ENCODE data around the gene RSRC1.
"Not testable (repeated sequence)": the region's sequence is repeated elsewhere in the genome, so short reads cannot be mapped to it uniquely, and the experiment has no call there.

The RSRC1 gene

DNA sequence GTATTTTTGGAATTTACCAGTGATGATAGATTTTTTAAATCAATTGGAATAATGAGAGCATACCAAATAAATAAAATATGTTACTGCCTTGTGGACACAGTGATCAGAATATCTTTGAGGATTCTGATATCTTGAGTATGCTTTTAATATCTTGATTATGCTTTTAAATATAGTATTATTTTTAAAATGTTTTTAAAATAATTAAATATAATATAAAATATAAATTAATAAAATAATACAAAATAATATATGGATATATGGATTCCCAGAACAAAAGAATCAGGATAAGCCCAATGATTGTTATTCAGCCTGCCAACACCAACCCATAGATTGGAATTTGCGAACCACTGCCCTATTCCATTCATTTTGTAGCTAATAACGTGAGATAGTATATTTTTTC lies 369.2 kb downstream of the RSRC1 start:
- no peak for DNase-seq

DNA sequence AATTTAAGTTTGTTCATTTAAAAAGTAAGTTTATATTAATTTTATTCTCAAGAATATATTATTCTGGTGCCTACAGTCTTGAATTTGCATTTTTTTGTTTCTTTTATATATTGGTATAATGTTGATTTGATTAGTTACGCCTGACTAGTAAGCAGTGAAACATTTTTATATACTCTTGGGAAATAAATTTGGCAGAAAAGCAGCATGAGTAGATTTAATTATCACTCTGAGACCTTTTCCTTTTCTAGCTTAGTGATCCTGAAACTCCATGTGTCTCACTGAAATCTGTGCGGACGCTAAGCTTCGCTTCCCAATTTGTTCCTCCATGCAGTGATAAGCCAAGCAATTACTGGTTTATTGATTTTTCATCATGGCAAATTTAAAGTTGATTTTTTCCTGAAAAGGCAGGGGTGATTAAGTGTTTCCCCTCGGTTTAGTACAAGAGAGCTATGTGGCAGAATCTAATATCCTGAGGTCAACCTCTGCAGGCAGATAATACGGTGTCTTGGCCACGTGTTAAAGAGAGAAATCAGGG lies 373.9 kb downstream of the RSRC1 start:
- no peak for DNase-seq

DNA sequence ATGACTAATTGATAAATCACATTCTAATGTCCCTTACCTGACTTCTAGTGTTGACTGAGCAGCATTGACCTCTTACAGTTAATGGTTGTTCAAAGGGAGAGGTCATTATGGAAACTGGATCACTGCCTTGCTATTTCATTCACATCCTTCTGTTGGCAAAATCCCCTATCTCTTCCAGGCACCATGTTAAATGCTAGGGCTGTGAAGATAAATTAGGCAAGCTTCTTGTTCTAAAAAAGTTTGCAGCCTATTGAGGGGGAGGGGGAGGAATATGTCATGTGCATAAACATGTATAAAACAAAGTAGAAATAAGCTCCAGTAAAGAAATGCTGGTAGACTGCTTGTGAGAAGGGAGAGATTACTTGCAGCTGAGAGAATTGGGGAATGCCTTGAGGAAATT lies 376.3 kb downstream of the RSRC1 start:
- no peak for DNase-seq

DNA sequence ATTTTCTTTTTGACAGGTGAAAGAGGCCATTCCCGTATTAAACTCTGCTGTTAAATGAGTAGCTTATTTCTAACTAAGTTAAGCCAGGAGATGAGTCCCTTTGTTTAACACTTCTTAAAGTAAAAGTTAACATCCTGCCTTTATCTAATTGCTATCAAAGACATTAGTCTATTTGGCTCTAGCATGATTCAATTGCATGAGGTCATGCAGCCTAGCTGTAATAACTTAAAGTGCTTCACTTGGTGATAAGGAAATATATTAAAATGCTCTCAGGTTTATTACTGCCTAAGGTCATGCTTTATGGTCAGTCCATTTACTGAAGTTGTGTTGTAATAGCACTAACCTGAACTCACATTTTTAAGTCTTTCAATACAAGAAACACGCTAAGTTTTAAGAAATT lies 378.8 kb downstream of the RSRC1 start:
- no peak for DNase-seq

DNA sequence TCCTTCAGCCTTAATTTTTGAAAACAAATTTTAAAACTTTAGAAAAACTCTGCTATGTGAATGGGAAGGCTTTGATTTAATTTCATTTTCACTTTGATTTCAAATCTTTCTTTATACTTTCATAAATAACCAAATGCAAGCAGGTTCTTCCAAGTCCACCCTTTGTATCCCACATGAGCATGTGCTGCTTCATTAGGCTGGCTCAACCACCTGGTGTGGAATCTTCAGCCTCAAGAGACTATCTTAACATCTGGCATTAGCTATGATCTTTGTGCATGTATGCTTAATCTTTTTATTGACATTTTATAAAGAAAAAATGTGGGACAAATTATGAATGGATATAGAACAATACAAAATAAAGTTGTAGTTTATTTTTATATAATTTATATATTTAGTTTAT lies 379.3 kb downstream of the RSRC1 start:
- no peak for DNase-seq

DNA sequence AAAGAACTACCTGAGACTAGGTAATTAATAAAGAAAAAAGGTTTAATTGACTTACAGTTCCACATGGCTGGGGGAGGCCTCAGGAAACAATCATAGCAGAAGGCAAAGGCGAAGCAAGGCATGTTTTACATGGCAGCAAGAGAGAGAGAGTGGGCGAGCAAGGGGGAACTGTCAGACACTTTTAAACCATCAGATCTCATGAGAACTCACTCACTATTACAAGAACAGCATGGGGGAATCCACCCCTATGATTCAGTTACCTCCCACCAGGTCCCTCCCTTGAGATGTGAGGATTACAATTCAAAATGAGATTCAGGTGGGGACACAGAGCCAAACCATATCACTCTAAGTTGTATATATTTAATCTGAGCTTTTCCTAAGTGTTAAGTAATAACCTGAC lies 382.1 kb downstream of the RSRC1 start:
- DNase-seq = no peak

DNA sequence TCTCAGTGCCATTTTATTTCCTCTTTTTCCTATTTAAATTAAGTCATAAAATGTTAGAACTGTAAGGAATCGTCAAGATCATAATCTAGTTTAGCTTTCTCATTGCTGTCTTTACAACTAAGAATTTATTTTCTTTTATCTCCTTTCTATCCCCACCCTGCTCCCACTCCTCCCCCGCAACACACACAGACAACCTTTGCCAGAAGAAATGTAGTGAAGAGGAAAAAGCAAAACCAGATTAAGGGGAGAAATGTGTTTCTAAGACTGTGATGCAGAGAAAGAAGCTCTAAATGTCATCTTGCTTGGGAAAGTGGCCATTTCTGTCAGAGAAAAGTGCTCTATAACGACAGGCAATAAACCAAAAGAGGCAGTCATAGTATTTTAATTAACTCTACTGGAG lies 382.8 kb downstream of the RSRC1 start:
- no peak for DNase-seq

DNA sequence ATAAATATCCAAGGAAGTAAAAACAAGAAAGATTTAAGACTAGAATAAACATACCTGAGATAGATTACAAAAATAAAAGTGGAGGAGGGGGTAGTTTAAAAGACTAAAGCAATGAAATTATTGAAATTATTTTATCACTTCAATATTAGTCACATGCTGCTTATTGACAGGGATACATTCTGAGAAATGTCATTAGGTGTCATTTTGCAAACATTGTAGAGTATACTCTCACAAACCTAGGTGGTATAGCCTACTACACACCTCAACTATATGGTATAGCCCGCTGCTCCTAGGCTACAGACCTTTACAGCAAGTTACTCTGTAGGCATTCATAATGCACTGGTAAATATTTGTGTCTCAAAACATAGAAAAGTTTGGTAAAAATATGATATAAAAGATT lies 384.0 kb downstream of the RSRC1 start:
- no peak for DNase-seq

DNA sequence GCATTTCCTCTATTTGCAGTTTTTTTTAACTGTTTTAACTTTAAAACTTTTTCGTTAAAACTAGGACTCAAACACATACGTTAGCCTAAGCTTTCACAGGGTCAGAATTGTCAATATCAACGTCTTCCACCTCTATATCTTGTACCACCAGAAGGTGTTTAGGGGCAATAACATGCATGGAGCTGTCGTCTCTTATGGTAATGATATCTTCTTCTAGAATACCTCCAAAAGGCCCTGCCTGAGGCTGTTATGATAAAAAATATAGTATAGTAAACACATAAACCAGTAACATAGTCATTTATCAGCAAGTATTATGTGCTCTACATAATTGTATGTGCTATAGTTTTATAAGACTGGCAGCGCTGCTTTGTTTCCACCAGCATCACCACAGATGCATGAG lies 384.8 kb downstream of the RSRC1 start:
- DNase-seq = no peak

DNA sequence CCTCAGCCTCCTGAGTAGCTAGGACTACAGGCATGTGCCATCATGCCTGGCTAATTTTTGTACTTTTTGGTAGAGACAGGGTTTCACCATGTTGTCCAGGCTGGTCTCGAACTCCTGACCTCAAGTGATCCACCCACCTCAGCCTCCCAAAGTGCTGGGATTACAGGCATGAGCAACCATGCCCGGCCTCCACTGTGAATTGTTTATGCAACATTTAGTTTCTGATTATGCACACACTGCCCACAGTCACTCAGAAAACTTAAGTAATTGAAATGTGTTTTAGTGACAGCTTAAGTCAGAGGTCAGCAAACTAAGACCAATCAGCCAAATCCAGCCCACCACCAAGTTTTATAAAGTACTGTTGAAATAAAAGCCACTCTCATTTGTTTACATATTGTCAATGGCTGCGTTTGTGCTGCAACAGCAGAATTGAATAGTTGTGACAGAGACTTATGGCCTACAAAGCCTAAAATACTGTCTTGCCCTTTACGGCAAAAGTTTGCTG lies 385.6 kb downstream of the RSRC1 start:
- not testable (repeated sequence) for DNase-seq

DNA sequence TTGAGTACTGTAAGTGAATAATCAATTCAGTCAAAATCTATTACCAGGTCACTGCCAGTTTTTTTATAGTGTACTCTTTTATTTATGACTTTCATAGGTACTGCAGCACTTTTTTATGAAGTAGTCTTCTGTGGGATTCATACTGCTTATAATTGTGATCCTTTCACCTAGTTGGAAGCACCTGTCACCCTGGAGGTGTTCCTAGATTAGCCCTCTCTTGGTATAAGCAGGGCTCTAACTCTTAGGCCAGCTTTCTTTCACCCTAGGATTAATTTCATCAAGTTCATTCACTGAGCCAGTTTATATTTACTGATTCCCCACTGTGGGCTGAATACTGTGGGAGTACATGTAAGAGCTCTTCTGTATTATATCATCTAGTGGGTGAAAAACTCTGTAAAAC lies 395.2 kb downstream of the RSRC1 start:
- DNase-seq = no peak

DNA sequence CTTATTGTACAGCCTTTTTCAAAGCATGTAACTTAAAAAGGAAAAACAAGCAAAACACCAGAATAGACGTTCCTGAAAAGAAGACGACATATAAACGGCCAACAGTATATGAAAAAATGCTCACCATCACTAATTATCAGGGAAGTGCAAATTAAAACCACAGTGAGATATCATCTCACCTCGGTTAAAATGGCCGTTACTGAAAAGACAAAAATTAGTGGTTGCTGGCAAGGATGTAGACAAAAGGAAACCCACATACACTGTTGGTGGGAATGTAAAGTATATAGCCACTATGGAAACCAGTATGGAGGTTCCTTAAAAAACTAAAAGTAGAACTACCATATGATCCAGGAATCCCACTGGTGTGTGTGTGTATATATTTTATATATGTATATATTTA lies 396.6 kb downstream of the RSRC1 start:
- DNase-seq = no peak

DNA sequence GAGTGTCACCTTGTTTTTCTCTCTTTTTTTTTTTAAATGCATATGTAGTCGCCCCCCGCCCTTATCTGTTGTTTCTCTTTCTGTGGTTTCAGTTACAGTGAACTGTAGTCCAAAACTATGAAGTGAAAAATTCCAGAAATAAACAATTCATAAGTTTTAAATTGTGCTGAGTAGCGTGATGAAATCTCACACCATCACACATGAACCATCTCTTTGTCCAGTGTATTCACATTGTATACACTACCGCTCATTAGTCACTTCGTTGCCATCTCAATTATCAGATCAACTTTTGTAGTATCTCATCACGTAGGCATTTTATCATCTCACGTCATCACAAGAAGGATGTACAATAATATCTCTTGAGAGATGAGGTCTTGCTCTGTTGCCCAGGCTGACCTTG lies 398.6 kb downstream of the RSRC1 start:
- DNase-seq = no peak

DNA sequence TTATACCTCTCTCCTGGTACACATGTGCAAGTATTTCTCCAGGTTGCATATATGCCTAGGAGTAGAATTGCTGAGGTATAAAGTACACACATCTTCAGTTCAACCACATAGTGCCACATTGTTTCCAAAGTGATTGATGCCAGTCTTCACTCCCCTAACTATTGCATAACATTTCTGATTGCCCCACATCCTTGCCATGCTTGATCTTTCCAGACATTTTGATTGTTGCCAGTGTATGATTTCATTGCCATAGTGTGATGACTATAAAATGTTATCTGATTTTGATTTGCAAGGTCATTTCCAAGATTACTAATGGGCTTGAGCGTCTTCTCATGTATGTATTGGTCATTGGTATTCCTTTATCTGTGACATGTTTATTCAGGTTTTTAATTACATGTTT lies 400.0 kb downstream of the RSRC1 start:
- DNase-seq = no peak

DNA sequence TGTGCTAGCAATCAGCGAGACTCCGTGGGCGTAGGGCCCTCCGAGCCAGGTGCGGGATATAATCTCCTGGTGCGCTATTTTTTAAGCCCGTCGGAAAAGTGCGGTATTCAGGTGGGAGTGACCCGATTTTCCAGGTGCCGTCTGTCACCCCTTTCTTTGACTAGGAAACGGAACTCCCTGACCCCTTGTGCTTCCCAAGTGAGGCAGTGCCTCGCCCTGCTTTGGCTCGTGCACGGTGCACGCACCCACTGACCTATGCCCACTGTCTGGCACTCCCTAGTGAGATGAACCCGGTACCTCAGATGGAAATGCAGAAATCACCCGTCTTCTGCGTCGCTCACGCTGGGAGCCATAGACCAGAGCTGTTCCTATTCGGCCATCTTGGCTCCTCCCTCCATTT lies 406.8 kb downstream of the RSRC1 start:
- DNase-seq = not testable (repeated sequence)

DNA sequence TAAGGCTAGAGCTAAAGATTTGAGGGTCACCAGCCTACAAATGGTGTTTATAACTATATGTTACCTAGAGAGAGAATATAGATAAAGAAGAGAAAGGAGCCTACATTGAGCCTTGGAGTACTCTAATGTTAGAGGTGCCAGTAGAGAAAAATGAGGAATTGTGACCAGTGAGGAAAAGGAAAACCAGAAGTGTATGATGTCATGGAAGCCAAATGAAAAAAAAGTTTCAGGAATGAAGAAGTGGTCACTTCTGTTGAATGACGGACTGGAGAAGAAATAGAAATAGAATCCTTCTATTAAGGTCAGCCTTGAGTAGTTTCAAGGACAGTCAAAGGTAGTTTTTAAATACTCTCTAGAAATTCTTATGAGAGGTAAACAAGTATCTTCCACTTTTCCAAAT lies 409.9 kb downstream of the RSRC1 start:
- DNase-seq = no peak

DNA sequence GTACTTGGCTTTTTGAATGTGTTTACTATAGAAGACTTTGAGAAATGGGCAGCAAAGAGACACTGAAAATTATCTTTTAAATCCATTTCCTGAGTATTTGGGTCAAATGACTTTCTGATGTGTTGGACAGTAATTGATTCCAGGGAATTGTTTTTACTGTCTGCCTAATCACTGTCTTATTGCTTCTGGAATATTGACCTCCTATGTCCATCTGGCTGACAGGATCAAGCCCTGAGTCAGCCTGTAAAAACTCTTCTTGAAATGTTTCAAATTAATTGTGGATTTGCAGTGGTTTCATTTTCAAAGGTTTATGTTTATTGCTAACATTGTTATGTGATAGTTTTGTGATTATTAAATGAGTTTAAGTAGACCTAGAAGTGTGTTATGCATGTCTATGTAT lies 410.5 kb downstream of the RSRC1 start:
- DNase-seq = no peak

DNA sequence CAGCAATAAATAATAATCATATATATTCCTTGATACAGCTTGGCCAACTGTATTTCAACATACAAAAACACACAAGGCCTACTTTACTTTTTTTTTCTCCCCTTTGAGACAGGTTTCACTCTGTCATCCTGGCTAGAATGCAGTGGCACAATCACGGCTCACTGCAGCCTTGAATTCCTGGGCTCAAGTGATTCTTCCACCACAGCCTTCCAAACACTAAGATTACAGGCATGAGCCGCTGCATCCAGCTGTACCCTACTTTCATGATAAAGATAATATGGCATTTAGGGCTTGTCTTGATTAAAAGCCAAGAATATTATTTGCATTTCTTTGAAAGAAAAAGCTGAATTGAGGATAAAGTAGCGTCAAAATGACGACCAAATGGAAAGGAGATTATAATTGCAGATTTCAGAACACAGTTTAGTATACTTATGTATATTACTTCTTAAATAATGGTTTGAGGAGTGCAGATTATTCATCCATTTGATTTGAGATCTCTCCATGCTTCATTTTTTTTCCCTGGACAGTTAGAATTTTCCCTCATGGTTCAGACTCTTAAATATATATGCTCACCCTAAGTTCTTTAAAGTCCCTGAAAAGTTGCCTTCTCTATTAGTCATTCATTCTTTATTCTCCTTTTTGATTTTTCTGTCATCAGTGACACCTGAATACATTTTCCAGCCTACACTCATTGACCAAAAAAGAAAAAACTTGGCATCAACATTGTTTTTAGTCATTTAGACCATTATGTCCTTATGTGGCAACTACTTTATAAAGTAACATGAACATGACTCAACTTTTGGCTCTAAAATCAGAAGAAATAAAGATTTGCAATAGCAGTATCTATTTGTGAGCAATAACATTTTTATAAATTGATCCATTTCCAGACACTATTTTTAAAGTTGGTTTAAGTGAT lies 412.6 kb downstream of the RSRC1 start:
- DNase-seq = no peak

DNA sequence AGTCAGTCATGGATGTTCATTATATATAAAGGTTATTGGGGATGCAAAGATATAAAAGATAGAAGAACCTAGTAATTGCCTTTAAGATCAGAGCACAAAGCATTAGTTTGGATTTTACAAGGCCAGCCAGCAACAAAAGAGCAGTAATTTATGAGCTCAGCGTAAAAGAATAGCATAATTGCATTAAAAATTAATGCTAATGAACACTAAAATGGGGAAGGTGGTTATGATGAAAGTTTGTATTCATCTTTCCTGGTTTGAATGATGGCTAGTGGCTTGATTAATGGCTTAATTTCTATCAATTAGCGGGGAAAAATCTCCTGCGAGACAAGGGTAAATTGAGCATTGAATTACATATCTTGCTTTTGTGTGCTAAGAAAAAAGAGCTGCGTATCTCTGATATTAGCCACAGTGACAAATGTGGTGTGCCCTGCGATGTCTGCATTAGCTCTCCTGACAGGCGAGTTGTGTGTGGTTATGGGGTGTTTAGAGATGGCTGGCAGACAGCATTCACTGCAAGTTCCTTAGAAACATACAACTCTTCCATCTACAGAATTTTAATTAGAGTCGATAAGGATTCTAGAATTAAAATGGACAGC lies 418.3 kb downstream of the RSRC1 start:
- no peak for DNase-seq

DNA sequence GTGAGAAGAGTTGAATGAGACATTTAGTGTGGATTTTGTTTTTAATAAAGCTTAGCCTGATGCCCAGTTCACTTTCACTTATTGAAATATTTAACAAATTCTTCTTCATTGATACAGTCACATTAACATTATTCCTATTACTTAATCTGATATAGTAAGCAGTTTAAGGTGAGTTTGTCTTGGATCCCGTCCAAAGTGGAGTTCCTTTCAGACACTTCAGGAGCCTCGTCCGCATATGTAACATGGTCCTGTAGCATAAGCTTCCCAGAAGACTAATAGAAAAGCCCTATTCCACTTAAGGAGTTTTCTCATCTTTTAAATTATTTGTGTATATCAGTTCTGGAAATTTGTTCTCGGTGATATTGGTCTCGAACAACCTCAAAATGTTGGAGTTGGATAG lies 421.4 kb downstream of the RSRC1 start:
- DNase-seq = no peak

DNA sequence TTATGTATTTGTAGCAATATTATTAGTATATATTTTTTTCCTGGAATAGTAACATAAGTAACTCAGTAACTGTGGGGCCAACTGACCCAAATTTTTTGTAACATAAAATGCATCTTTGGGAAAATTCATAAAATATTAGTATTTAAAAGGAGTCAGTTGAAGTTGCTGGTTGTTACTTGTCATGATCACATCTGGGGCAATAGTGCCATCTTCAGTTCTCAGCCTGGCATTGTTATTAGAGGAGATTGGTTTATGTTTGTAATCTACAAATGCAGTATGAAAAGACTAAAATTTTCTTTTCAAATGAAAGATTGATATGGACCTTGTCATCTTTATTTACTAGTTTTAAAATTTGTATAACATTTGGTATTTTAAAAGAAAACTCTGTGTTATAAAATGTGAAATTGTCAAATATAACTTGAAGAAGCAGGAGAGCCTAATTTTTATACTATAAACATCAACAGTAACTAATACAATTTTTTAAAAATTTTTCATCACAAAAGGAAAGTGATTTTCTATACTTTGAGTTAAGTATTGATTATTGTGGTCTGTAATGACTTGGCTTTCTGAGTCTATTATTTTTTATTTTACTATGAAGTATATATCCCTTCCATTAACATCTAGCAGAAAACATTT lies 422.3 kb downstream of the RSRC1 start:
- no peak for DNase-seq

DNA sequence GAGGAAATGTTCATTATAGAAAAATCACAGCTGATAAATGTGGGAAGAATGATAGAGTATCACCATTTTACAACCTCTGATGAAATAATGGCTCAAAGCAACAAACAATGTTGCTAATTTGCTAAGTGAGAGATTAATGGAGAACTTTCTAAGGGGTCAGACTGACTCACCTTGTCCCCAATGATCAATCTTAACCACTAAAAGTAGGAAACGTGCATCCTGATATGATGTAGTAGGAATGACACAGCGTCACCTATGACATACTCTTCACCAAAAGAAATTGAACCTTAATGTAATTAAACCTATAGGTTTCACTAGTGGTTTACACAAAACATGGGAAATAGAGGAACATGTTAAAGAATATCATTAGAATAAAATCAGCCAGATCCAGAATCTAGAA lies 426.0 kb downstream of the RSRC1 start:
- DNase-seq = no peak

DNA sequence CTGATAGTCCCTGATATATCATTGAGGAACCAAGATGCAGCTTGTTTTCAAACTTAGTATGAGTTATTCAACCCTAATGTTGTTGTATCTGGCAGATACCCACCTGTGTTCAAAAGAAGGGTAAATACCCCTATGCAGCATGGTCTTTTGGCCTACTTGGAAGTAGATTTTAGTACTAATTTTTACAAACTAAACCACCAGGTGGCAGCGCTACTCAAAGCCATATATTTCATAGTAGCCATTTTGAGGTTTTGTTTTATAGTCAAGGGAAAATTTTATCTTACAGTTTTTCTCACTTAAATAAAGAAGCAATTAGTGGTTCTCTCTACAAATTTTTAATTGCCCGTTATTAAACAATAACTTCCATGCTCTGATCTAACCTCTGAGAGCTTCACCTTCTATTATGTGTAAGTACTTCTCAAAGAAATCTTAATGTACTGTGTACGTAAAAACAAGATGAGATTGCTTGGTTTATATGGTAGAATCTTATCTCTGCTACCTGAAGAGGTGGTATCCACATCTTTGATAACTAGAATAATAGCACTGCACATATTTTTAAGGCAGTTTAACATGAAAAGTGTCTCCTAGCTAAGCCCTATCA lies 429.6 kb downstream of the RSRC1 start:
- DNase-seq = peak; percentile 28
